Fibroblast of the aortic adventitia (primary cell): ENCODE results near the gene BCAR3. TPM values are rescaled to one million over a fixed set of nuclear protein-coding genes. Genes with fewer than 3 reads are reported as not detected.

Experiments used
- DNase-seq: peaks from one replicate; pipeline ENCODE4 v3.0.0-alpha.2; 2010; ENCODE audit warnings: low read depth
- H3K4me3 ChIP-seq: 2 replicates; pipeline ENCODE4 v1.5.1; 2011; ENCODE audit warnings: low read depth, mild to moderate bottlenecking, control low read depth, low read length, moderate library complexity
- CTCF ChIP-seq: IDR thresholded peaks from 2 replicates; pipeline ENCODE4 v1.5.1; 2011; ENCODE audit warnings: mild to moderate bottlenecking, low read length, control low read depth, inconsistent platforms; ENCODE audit not compliant: insufficient read depth
- total RNA-seq: library from RNA; depleted of rRNA; stranded (reverse); fragments of >200 nt; gene quantifications from 2 replicates; pipeline ENCODE4 v1.2.3, GENCODE V29; 2012; ENCODE audit warnings: low replicate concordance

Gene BCAR3
- total RNA-seq, 1 donor = 34.4 TPM

GRCh38 chr1:93649231-93649630, 32.4 kb downstream of the BCAR3 start:
- H3K4me3 ChIP-seq = no peak overlapping the region
- DNase-seq = peak; percentile 54
- TF ChIP-seq CTCF = no peak

GRCh38 chr1:93648656-93649055, 33.0 kb downstream of the BCAR3 start:
- TF ChIP-seq CTCF = no peak
- no peak overlapping the region for H3K4me3 ChIP-seq
- DNase-seq = no peak

- DNase-seq = peak; percentile 56
- TF ChIP-seq CTCF = no peak
- no peak overlapping the region for H3K4me3 ChIP-seq
Observed at GRCh38 chr1:93641527-93641926, 40.1 kb downstream of the BCAR3 start.

GRCh38 chr1:93640656-93641440, 40.8 kb downstream of the BCAR3 start:
- DNase-seq = no peak
- TF ChIP-seq CTCF = no peak
- H3K4me3 ChIP-seq = no peak overlapping the region

GRCh38 chr1:93638981-93639380, 42.7 kb downstream of the BCAR3 start:
- no peak overlapping the region for H3K4me3 ChIP-seq
- no peak for TF ChIP-seq CTCF
- DNase-seq = no peak

GRCh38 chr1:93638307-93638847, 43.3 kb downstream of the BCAR3 start:
- no peak overlapping the region for H3K4me3 ChIP-seq
- no peak for TF ChIP-seq CTCF
- DNase-seq = no peak
